Adrenal gland (tissue), 12 donors: ENCODE data around the gene EEF1AKMT1. TPM values are rescaled to one million over a fixed set of nuclear protein-coding genes. Genes with fewer than 3 reads are reported as not detected.
"Not testable (repeated sequence)": the region's sequence is repeated elsewhere in the genome, so short reads cannot be mapped to it uniquely, and the experiment has no call there.

Source experiments
- DNase-seq, 7 donors: peaks; one replicate each; pipeline ENCODE4 v3.0.0-alpha.2; 2019 to 2020
- H3K27ac ChIP-seq, 5 donors: fragments of 200-600 bp; sonication (generic) in 4 of 5; 1 replicate in 3 of 5; 2 replicates in 2 of 5; pipeline versions ENCODE4 v1.5.1 to v1.8.0; 2016 to 2020; ENCODE audit warnings: mild to moderate bottlenecking in 1 of 5
- H3K27me3 ChIP-seq: fragments of 200-600 bp; 2 replicates; pipeline ENCODE4 v1.8.0; 2021
- H3K36me3 ChIP-seq, 2 donors: fragments of 200-600 bp; replicated peaks in 1 of 2; 1 replicate in 1 of 2; 2 replicates in 1 of 2; pipeline versions ENCODE4 v1.5.1 to v1.8.0; 2018 to 2022
- H3K4me1 ChIP-seq, 2 donors: fragments of 200-600 bp; replicated peaks in 1 of 2; 1 replicate in 1 of 2; 2 replicates in 1 of 2; pipeline versions ENCODE4 v1.5.1 to v1.8.0; 2018 to 2021
- H3K4me3 ChIP-seq, 4 donors: fragments of 200-600 bp; sonication (generic) in 3 of 4; one replicate each; pipeline ENCODE4 v1.5.1; 2016 to 2018
- H3K9me3 ChIP-seq, 3 donors: fragments of 200-600 bp; sonication (generic) in 1 of 3; replicated peaks in 1 of 3; 1 replicate in 2 of 3; 2 replicates in 1 of 3; pipeline versions ENCODE4 v1.5.1 to v1.8.0; 2016 to 2021
- POLR2A ChIP-seq, 2 donors: fragments of 450-650 bp; IDR thresholded peaks; one replicate each; pipeline ENCODE4 v1.6.1; 2017; ENCODE audit warnings: antibody characterized with exemption in 2 of 2, mild to moderate bottlenecking in 2 of 2, moderate library complexity in 1 of 2
- WGBS, 4 donors: extraction: QIAGEN DNeasy Blood & Tissue Kit in 2 of 4; methylation state at CpG; one replicate each; pipeline versions ENCODE4 v1.1.5 to v1.1.7; 2013 to 2017; 5-methylcytosine and 5-hydroxymethylcytosine counted together
- intact Hi-C, 2 donors: fragments of 100-400 bp; cut with DNase I; formaldehyde crosslinking; loops; one replicate each; pipeline versions ENCODE4 v1.14.1 to v1.15.0; 2022 to 2023
- polyA plus RNA-seq, 3 donors: library from polyadenylated mRNA; stranded (reverse); fragments of 200-250 nt in 2 of 3; fragments of 350-450 nt in 1 of 3; fragmentation: Illumina TruSeq in 1 of 3; extraction: RNeasy Lipid Tissue Mini Kit (QIAGEN cat#74804) in 1 of 3; gene quantifications; one replicate each; pipeline ENCODE4 v1.2.3, GENCODE V29; 2013 to 2014
- total RNA-seq, 9 donors: library from RNA; depleted of rRNA in 4 of 9; stranded (reverse); fragments of >200 nt in 4 of 9; fragments of 120-200 nt in 1 of 9; fragmentation: NEBNext Ultra II Directional in 1 of 9; extraction: Animal tissue kit (Norgen Biotek cat#: 25700) in 1 of 9; gene quantifications; one replicate each; pipeline versions ENCODE4 v1.1.0 to v1.2.4, GENCODE V29; 2013 to 2023
- TF ChIP-seq, protein P1 (sequence below), 6 experiments: fragments of 450-650 bp in 4 of 6; fragments of 200-600 bp in 2 of 6; sonication (generic) in 1 of 6; IDR thresholded peaks; 1 replicate in 5 of 6; 2 replicates in 1 of 6; pipeline versions ENCODE4 v1.5.1 to v1.8.0; 2016 to 2021; ENCODE audit warnings: antibody characterized with exemption in 6 of 6, mild to moderate bottlenecking in 2 of 6, moderate library complexity in 1 of 6
- donor health status: healthy with polysubstance abuse.
- donor health status: Bipolar disorder and iron deficiency.
- donor health status: DM: yes; HTN: yes; CAD: no.
- donor health status: DM: no; HTN: no; CAD: no.
- donor health status: DM: no; HTN: no; CAD: no.
- donor health status: DM: yes; HTN: yes; CAD: no.

EEF1AKMT1 gene
- total and polyA plus RNA-seq, 12 donors: 6.8 to 20.0 (median 13.8) TPM

- no peaks in the 10 kb centered on the region for H3K27me3 ChIP-seq
- no peak for TF ChIP-seq POLR2A (IDR thresholded peaks at IDR 0.05)
- TF ChIP-seq, protein P1, sequence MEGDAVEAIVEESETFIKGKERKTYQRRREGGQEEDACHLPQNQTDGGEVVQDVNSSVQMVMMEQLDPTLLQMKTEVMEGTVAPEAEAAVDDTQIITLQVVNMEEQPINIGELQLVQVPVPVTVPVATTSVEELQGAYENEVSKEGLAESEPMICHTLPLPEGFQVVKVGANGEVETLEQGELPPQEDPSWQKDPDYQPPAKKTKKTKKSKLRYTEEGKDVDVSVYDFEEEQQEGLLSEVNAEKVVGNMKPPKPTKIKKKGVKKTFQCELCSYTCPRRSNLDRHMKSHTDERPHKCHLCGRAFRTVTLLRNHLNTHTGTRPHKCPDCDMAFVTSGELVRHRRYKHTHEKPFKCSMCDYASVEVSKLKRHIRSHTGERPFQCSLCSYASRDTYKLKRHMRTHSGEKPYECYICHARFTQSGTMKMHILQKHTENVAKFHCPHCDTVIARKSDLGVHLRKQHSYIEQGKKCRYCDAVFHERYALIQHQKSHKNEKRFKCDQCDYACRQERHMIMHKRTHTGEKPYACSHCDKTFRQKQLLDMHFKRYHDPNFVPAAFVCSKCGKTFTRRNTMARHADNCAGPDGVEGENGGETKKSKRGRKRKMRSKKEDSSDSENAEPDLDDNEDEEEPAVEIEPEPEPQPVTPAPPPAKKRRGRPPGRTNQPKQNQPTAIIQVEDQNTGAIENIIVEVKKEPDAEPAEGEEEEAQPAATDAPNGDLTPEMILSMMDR (IDR thresholded peaks at IDR 0.05): no peak
- WGBS, 4 donors: 87 to 88% (median 87%) methylated on average over 3 of the region's 3 CpGs
- no peak overlapping the region for H3K4me3 ChIP-seq
- no peaks in the 10 kb centered on the region for H3K9me3 ChIP-seq
- DNase-seq: no peak
- intact Hi-C loops: no loop called here
- H3K36me3 ChIP-seq: no peaks in the 10 kb centered on the region
- no peak overlapping the region for H3K27ac ChIP-seq
- H3K4me1 ChIP-seq: no peaks in the 10 kb centered on the region
These were observed 12.9 kb downstream of the EEF1AKMT1 start for GRCh38 chr13:20760872-20761271.

GRCh38 chr13:20754009-20754408 lies 19.8 kb downstream of the EEF1AKMT1 start:
- intact Hi-C loops: no loop called here

GRCh38 chr13:20749377-20749776 lies 24.4 kb downstream of the EEF1AKMT1 start:
- intact Hi-C loops: no loop called here
- H3K27me3 ChIP-seq: no peaks in the 10 kb centered on the region
- DNase-seq: no peak
- H3K4me3 ChIP-seq: no peak overlapping the region
- no peak overlapping the region for H3K27ac ChIP-seq
- WGBS, 4 donors: 86 to 97% (median 94%) methylated on average over 1 of the region's 1 CpG
- H3K4me1 ChIP-seq: no peaks in the 10 kb centered on the region
- H3K9me3 ChIP-seq: peaks cover 0 to 9% (median 0%) of the 10 kb centered on the region in 3 donors
- no peak for TF ChIP-seq POLR2A (IDR thresholded peaks at IDR 0.05)
- TF ChIP-seq, protein P1 (IDR thresholded peaks at IDR 0.05): no peak
- H3K36me3 ChIP-seq: no peaks in the 10 kb centered on the region

More at GRCh38 chr13:20754009-20754408, 19.8 kb downstream of the EEF1AKMT1 start:
- no peak for TF ChIP-seq POLR2A (IDR thresholded peaks at IDR 0.05)
- TF ChIP-seq, protein P1 (IDR thresholded peaks at IDR 0.05): no peak
- H3K4me3 ChIP-seq: no peak overlapping the region
- H3K27me3 ChIP-seq: no peaks in the 10 kb centered on the region
- H3K27ac ChIP-seq: no peak overlapping the region
- no peak for DNase-seq
- no peaks in the 10 kb centered on the region for H3K36me3 ChIP-seq
- H3K4me1 ChIP-seq: no peaks in the 10 kb centered on the region
- H3K9me3 ChIP-seq: peaks cover 0 to 9% (median 0%) of the 10 kb centered on the region in 3 donors

GRCh38 chr13:20743830-20744404 lies 29.8 kb downstream of the EEF1AKMT1 start:
- H3K9me3 ChIP-seq, DNase-seq, H3K36me3 ChIP-seq, H3K4me1 ChIP-seq, H3K27ac ChIP-seq, H3K27me3 ChIP-seq, H3K4me3 ChIP-seq, intact Hi-C loops: not testable (repeated sequence)
- 91 to 96% (median 93%) methylated on average over 4 of the region's 4 CpGs for WGBS, 4 donors

DNA sequence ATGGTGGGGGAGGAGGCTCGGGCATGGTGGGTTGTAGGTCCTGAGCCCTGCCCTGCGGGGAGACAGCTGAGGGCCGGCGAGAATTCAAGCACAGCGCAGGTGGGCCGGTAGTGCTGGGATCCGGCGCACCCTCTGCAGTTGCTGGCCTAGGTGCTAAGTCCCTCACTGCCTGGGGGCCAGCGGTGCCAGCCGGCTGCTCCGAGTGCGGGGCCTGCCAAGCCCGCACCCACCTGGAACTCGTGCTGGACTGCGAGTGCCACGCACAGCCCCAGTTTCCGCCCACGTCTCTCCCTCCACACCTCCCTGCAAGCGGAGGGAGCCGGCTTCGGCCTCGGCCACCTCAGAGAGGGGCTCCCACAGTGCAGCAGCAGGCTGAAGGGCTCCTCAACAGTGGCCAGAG lies 33.7 kb downstream of the EEF1AKMT1 start:
- Histone ChIP-seq H3K4me1 (no peaks in the 10 kb centered on the region), H3K27ac (no peak overlapping the region), H3K27me3 (no peaks in the 10 kb centered on the region), H3K4me3 (no peak overlapping the region), H3K9me3 (no peaks in the 10 kb centered on the region), H3K36me3 (no peaks in the 10 kb centered on the region)
- no peak for DNase-seq
- no peak for TF ChIP-seq POLR2A (IDR thresholded peaks at IDR 0.05)
- TF ChIP-seq, protein P1 (IDR thresholded peaks at IDR 0.05): no peak
- intact Hi-C loops: no loop called here
- 91 to 98% (median 96%) methylated on average over 15 to 22 of the region's 22 CpGs for WGBS, 4 donors
